ENCODE results near the gene HOXA7. TPM values are rescaled to one million over a fixed set of nuclear protein-coding genes. Genes with fewer than 3 reads are reported as not detected.

Gene HOXA7
- total RNA-seq, 1 experiment from 2014 or later = not detected

DNA sequence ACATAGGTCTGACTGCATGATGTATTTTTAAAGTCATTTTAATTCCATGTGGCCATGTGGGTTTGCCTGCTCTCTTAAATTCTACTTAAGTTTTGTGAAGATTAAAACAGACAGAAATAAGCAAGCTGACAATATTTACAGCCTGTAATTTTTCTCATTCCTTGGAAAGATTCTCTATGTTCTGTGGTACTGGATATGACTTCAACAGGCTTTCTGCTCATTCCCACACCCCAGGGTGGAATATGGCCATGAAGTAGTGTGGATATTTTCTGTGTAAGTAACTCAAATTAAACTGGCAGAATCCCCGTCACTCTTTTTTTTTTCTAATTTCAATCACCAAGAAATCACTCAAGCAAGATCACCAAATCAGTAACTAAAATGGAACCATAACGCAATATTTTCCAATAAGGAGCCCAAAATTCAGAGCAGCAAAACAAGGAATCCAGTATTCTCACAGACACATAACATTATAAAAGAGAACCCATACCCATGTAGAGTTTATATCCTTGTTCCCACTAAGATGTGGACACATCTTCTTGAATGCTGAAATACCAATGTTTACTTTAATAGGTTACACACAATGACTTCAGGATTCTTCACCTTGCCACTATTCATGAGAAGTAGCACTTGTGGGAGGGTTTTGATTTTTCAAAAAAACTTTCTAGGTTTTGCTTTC lies 18.7 kb downstream of the HOXA7 start:
- Histone ChIP-seq H3K27me3 (ENCODE audit: insufficient read depth, low read depth) (no peaks in the 10 kb centered on the region), H3K79me2 (ENCODE audit: low read depth) (no peaks in the 10 kb centered on the region), H3K4me1 (replicated peaks; ENCODE audit: insufficient read depth) (peaks cover 42% of the 10 kb centered on the region), H3K4me3 (no peak overlapping the region), H4K20me1 (ENCODE audit: insufficient read depth) (no peaks in the 10 kb centered on the region), H3K4me2 (no peak overlapping the region), H3F3A (ENCODE audit: insufficient read depth, low read depth) (peaks cover 28% of the 10 kb centered on the region), H3K27ac (no peak overlapping the region), H3K9me2 (ENCODE audit: insufficient read depth) (no peaks in the 10 kb centered on the region), H3K9me3 (ENCODE audit: insufficient read depth, low read depth) (no peaks in the 10 kb centered on the region), H3K36me3 (ENCODE audit: low read depth) (no peaks in the 10 kb centered on the region), H2AFZ (no peak overlapping the region)
- BruUV-seq (replicated peaks) = no TSS peak
- intact Hi-C loops (cut with micrococcal nuclease; ENCODE audit: unreplicated experiment) = no loop called here
- POLR2A ChIA-PET (ENCODE audit: unreplicated experiment) = no interaction called here
- CTCF ChIA-PET = interaction anchor here (0.7 kb wide), 1 partner anchor 288 kb away, joined by 4 read pairs; no protein-coding TSS in a partner anchor
- TF ChIP-seq, protein P1, sequence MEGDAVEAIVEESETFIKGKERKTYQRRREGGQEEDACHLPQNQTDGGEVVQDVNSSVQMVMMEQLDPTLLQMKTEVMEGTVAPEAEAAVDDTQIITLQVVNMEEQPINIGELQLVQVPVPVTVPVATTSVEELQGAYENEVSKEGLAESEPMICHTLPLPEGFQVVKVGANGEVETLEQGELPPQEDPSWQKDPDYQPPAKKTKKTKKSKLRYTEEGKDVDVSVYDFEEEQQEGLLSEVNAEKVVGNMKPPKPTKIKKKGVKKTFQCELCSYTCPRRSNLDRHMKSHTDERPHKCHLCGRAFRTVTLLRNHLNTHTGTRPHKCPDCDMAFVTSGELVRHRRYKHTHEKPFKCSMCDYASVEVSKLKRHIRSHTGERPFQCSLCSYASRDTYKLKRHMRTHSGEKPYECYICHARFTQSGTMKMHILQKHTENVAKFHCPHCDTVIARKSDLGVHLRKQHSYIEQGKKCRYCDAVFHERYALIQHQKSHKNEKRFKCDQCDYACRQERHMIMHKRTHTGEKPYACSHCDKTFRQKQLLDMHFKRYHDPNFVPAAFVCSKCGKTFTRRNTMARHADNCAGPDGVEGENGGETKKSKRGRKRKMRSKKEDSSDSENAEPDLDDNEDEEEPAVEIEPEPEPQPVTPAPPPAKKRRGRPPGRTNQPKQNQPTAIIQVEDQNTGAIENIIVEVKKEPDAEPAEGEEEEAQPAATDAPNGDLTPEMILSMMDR (conservative IDR thresholded peaks at IDR 0.05) = no peak
- no peak for TF ChIP-seq EZH2 (IDR thresholded peaks at IDR 0.05; ENCODE audit: low read depth)
- no peak for DNase-seq

DNA sequence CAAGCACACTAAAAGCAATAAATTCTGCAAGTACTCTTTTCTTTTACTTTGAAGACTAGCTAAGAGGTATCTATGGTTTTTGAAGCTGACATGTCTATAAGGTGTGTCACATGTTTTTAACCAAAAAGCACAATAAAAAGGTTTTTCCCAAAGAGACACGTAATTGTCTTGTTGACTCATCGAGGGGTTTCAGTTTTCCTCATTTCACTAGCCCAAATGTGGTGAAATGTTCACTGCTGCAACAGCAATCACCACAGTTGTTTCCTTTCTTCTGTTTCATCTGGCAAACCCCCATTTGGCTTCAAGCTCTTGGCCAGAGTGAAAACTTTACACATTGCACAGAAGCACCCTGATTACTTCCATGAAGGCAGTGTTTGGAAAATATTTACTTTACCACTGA lies 22.1 kb downstream of the HOXA7 start:
- DNase-seq = peak in 1 of 2 experiments; percentile 75
- Histone ChIP-seq H3F3A (ENCODE audit: insufficient read depth, low read depth) (peaks cover 28% of the 10 kb centered on the region), H3K79me2 (ENCODE audit: low read depth) (no peaks in the 10 kb centered on the region), H3K9me2 (ENCODE audit: insufficient read depth) (no peaks in the 10 kb centered on the region), H3K27me3 (ENCODE audit: insufficient read depth, low read depth) (no peaks in the 10 kb centered on the region), H3K4me3 (no peak overlapping the region; the same call in 1 of the 2 replicates), H2AFZ (no peak overlapping the region; the same call in 1 of the 2 replicates), H3K4me2 (peak overlapping the region; percentile 86), H4K20me1 (ENCODE audit: insufficient read depth) (no peaks in the 10 kb centered on the region), H3K27ac (peak overlapping the region; percentile 73), H3K9me3 (ENCODE audit: insufficient read depth, low read depth) (no peaks in the 10 kb centered on the region), H3K36me3 (ENCODE audit: low read depth) (no peaks in the 10 kb centered on the region), H3K4me1 (replicated peaks; ENCODE audit: insufficient read depth) (peaks cover 42% of the 10 kb centered on the region)
- intact Hi-C loops (cut with micrococcal nuclease; ENCODE audit: unreplicated experiment) = no loop called here
- CTCF ChIA-PET = interaction anchor here (0.7 to 1.6 kb wide), 2 partner anchors 14 to 274 kb away, joined by 3 to 5 read pairs; no protein-coding TSS in a partner anchor
- TF ChIP-seq, protein P1 (conservative IDR thresholded peaks at IDR 0.05) = no peak
- no peak for TF ChIP-seq EZH2 (IDR thresholded peaks at IDR 0.05; ENCODE audit: low read depth)
- no TSS peak for BruUV-seq (replicated peaks)
- POLR2A ChIA-PET (ENCODE audit: unreplicated experiment) = interaction anchor here (0.6 to 0.7 kb wide), 2 partner anchors 265 to 288 kb away, joined by 4 to 5 read pairs; no protein-coding TSS in a partner anchor

DNA sequence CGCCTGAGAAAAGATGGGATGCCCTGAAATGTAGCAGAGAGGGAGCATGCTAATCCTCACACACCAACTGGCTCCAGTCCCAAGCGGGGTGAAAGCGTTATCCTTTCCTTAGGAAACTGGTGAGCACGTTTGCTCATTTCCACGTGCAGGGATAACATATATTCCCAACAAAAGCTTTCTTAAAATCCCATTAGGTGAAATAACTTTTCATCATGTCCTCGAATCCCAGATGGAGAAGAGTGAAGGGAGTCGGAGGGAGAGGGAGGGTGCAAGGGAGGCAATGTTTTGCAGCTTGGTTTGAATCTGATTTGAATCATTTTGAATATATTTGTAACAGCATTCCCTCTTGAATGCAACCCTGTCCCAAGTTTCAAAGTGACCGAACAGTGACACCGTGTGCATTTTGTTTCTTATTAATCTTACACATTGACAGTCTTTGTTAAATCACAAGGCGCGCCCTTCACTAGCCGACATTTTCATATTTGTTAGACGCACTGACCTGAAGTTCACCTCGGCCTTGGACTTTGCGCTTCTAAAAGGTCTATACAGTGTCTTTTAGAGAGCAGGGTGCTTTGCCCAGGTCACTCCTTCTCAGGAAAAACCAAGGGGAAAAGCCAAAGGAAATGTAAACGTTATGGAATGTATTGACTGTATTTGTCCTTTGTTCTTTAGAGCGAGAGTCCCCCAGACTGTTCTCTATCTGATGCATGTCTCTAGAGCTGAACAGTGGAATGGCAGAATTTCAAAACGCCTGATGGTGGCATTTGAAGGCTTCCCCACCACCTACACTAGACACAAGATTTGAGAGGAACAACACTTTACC lies 22.9 kb downstream of the HOXA7 start:
- Histone ChIP-seq H3K9me3 (ENCODE audit: insufficient read depth, low read depth) (no peaks in the 10 kb centered on the region), H3K4me1 (replicated peaks; ENCODE audit: insufficient read depth) (peaks cover 42% of the 10 kb centered on the region), H3K79me2 (ENCODE audit: low read depth) (no peaks in the 10 kb centered on the region), H3K9me2 (ENCODE audit: insufficient read depth) (no peaks in the 10 kb centered on the region), H3K27ac (peak overlapping the region; percentile 73), H3K4me2 (peak overlapping the region; percentile 86; the same call in 1 of the 2 replicates), H2AFZ (no peak overlapping the region; the same call in 1 of the 2 replicates), H3K4me3 (no peak overlapping the region), H3K27me3 (ENCODE audit: insufficient read depth, low read depth) (no peaks in the 10 kb centered on the region), H4K20me1 (ENCODE audit: insufficient read depth) (no peaks in the 10 kb centered on the region), H3F3A (ENCODE audit: insufficient read depth, low read depth) (peaks cover 28% of the 10 kb centered on the region), H3K36me3 (ENCODE audit: low read depth) (no peaks in the 10 kb centered on the region)
- intact Hi-C loops (cut with micrococcal nuclease; ENCODE audit: unreplicated experiment) = no loop called here
- CTCF ChIA-PET = interaction anchor here (1.6 kb wide), 1 partner anchor 274 kb away, joined by 5 read pairs; no protein-coding TSS in a partner anchor
- no TSS peak for BruUV-seq (replicated peaks)
- TF ChIP-seq, protein P1 (conservative IDR thresholded peaks at IDR 0.05) = no peak
- TF ChIP-seq EZH2 (IDR thresholded peaks at IDR 0.05; ENCODE audit: low read depth) = no peak
- no peak for DNase-seq
- POLR2A ChIA-PET (ENCODE audit: unreplicated experiment) = interaction anchor here (0.6 to 0.7 kb wide), 3 partner anchors 18 to 287 kb away, joined by 3 to 5 read pairs (median 4); no protein-coding TSS in a partner anchor
